Cerebellar nuclear complex (tissue), 1 donor: Measurements from ENCODE around the gene PRUNE1.

ENCODE experiments used
- DNase-seq, 2 experiments: peaks; one replicate each; lab custom pipeline; 2025; lab: John Stamatoyannopoulos, UW

PRUNE1 gene

DNA sequence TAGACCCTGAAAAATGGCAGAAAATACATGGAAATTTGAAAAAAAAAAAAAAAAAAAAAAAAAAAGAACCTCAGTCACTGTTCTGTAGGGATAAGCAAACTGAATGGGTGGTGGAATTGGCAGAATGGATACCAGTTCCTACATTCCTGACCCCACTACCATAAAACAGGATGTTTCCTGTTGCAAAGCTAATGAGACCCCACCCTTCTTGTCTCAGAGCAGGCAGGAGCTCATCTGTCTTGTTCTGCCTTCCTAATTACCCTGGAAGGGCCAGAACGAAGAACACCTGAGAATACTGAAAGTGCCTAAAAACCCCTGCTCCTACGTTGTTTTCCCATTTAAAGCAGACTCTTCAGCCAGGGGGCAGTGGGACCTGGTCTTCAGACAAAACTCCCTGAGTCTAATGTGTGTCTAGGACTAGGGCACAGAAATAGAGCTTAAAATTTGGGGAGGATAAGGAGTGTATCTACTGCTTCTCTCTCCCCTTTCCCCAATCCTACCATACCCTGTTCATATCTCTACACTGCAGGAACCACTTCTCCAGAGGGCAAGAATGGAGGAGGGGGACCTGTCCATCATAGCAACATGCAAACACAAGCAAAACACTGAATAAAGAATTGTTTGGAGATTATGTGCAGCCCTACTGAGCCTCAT lies 43.2 kb downstream of the PRUNE1 start:
- DNase-seq, result no peak

DNA sequence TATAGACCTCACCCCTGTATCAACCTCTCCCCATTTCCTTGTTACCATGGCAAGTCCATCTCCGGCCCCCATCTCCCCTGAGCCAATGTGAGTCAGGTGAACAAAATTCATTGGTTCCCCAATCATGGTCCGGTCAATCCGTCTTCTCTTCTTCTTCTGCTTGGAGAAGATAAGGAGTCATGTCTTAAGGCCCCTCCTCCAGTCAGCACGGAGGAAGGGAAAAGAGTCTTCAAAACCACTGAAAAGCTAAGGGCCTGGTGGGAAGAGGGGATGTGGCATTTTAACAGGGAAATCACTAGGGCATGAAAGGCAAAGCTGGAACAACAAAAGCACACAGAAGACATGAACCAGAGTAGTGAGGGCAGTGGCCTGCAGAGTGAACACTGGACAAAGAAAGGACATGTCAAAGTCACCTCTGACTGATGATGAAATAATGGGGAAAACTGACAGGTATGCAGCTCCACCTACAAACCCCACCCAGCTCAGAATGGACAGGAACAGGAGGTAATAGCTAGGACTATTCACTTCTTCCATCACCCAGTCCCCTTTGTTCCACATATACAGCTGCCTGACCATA lies 46.8 kb downstream of the PRUNE1 start:
- no peak for DNase-seq

DNA sequence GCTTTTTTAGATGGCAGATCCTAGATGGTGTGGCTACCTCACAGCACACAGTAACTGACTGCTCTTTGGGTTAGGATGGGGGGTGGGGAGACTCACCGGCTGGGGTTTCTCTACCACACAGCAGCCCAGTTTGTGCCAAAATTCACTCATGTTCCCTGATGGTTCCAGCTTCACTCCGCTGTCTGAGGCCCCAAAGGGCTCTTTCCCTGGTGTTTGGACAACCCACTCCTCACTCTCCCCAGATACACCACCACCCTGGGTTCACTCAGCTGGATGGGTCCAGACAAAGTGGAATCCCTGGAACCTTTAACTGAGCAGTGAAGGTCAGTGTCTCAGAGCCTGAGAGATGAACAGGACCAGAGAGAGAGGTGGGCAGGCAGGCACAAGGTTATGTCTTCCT lies 47.3 kb downstream of the PRUNE1 start:
- no peak for DNase-seq

DNA sequence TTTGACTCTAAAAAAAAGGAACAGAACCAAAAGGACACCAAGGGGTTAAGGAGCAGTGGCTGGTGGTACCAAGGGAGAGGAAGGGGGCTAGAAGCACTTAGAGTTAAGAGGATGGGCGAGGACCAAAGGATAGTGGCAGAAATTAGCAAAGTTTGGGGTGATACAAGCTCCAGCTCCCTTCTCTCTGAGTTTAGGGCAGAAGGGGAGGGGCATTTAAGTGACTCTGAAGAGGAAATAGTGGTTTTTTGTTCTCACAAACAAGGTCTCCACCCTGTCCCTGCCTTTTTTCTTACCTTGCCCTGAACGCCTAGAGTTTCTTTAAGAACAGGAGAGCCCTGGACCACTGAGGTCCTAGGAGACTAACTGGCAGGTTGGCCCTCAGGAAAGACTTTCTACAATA lies 47.9 kb downstream of the PRUNE1 start:
- DNase-seq, result no peak

DNA sequence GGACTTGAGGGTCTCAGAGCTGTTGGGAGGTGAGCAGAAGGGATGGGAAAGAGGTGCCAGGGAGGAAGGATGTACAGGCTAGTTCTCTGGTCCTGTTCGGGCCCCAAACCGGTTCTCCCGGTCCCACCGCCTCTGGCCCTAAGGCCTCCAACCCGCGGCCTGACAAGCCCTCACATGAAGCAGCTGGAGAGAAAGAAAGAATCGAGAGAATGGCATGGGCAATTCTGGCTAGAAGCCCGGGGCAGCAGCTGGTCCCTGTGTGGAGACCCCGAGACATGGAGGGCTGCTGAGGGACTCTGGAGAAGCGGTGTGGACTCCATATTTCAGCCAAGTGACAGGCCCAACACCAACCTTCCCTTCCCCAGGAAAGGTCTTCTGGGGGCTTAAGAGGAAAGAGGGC lies 50.4 kb downstream of the PRUNE1 start:
- no peak for DNase-seq

DNA sequence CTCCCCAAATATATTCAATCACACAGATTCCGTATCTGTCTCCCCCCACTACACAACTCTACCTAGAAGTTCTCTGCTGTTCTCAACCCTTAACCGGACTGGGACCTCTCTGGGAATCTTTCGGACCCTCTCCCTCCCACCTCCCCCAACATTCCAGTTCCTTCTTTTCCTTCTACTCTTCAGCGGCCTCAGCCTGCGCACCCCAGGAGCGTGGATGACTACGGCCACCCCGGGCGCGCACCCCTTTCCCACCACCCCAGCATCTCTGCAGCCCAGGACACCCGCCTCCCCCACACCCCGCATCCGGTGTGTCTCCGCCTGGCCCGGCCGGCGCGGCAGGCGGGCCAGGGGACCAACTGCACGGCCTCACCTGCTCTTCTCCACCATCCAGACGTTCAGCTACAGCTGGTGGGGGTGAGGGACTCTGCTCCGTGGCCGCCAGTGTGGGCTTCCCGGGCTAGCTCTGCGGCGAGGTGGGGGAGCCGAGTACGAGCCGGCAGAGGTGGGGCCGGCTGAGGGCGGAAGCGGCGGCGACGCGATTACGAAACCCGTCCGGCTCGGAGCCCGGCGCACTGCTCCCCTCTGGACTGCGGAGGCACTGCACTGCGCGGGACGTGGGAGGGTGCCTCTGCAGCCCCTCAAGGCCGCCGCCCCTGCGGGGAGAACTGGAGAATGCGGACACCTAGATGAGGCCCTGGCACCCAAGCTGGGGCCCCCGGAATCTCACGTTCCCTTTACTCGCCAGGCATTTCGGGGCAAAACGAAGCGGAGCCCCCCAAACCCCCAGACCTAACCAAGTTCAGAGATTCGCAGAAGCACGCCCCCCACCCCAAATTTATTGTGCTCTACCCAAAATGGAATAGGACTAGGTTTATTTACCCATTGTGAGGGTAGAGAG lies 51.1 kb downstream of the PRUNE1 start, which contains the start of gene CDC42SE1:
Gene CDC42SE1, minus strand, starts transcription at position 514 of the 898 bp plus-strand sequence. CDS start 3,892 bp downstream, outside the sequence.
- DNase-seq, result no peak

DNA sequence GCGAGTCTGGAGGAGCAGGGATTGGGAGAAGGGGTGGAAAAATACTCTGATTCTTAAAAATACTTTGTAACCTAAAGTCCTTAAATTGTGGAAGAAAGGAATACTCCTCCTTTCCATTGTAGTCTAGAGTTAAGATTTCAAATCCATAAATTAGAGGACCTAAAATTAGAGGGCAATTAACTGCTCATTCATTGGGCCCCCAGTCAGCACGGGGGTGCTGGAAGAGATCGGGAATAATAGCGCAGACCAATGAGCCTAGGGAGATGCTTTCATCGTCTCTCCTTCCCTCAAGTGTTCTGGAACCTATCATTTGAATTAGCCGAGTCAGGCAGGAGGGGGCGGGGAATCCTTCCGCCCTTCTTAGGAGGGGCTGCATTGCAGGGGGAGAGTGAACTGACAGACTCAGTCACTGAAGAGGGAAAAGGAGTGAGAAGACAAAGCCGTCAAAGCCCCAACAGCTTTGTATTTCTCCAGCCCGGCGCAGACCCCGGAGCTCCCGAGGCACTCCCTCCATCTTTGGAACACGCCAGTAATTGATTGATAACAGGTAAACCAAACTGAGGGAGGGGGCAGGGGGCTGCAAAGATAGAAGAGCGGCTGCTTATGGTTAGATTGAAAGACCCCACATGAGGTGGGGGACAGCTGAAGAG lies 51.9 kb downstream of the PRUNE1 start, which contains the start of gene MLLT11:
Gene MLLT11, plus strand, starts transcription at position 391 of the 650 bp plus-strand sequence. CDS start 6,828 bp downstream, outside the sequence.
- peak; percentile 11 to 64 for DNase-seq

DNA sequence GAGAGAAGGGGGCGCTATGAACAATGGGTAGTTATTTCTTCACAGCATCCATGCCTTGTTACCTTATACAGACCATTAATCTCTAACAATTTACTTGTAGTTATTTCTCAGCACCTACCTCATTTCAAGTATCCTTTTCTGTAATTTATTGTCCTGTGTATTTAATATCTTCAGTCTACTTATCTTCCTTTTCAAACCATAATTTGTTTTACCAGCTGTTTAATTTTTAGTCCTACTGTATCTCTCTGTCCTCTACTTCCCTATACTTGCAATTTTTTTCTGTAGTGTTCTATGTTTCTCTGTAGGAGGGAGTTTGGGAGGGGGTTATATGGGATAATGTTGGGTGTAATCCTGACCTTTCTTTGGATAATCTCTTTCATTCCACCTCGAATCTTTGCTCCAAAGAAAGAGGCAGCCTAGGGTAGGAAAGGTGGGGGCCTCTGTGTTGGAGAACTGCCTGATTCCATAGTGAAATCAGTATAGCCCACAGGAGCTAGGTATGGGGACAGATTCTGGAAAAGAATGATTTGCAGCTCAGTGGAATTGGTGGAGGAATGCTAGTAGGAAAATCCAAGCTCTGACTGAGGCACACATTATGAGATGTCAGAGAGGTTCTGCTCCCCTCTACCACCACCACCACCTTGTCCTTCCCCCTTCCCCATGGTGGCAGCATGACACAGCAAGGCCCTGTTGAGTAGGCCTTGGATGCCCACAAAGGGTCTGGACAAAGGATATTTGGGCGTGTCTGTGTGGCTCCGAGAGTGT lies 52.6 kb downstream of the PRUNE1 start:
- DNase-seq, result peak in 1 of 2 experiments; percentile 25

DNA sequence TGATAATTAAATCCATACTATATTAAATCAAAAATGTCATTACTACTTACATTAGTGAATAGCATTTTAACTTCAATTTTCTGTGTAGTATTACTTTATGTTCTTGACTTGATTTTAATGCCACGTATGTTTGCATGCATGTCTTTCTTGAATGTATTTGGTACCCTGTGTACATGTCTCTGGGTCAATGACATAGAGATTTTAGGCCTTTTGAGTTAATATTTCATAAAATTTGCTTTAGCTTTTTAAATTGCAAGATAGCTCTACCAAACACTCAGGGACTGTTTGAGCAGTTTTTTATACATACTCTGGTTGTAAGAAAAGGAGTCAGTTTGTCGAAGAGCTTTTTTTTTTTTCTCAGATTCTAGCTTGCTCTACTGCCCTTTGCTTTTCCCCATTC lies 53.5 kb downstream of the PRUNE1 start:
- DNase-seq, result no peak

DNA sequence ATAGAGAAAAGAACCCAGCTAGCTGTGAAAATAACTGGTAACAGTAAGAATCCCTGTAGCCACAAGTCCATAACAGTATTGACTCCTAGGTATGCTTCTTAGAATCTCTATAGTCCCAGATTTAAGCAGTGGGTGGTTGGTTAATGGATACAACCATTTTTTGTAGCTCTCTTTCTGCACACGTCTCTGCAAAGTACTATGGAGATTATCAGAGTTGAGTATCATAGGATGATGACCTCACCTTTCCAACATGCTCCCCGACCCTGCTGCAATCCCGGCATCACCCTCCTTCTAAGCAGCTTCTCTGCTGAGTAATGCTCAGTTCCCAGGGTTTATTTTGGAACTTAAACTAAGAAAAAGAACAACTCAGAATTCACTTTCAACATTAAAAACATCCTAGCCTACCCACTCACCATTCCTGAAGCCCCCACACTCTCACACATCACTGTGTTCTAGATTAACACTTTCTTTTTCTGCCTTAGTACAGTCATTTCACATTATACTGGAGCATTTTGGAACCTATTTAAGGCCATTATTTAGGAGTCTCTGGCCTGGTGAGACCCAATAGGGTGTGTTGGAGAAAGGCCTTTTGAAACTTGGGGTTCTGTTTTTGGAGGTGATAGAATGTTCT lies 54.6 kb downstream of the PRUNE1 start:
- DNase-seq, result no peak

DNA sequence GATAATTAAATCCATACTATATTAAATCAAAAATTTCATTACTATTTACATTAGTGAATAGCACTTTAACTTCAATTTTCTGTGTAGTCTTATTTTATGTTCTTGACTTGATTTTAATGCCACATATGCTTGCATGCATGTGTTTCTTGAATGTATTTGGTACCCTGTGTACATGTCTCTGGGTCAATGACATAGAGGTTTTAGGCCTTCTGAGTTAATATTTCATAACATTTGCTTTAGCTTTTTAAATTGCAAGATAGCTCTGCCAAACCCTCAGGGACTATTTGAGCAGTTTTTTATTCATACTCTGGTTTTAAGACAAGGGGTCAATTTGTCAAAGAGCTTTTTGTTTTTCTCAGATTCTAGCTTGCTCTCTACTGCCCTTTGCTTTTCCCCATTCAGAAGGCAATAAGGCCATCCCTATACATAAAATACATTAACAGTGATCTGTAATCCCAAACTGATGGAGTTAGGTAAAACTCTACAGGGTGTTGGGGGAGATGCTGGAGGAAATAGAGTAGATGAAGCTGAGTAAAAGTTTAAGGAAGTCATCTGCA lies 56.9 kb downstream of the PRUNE1 start:
- DNase-seq, result no peak

DNA sequence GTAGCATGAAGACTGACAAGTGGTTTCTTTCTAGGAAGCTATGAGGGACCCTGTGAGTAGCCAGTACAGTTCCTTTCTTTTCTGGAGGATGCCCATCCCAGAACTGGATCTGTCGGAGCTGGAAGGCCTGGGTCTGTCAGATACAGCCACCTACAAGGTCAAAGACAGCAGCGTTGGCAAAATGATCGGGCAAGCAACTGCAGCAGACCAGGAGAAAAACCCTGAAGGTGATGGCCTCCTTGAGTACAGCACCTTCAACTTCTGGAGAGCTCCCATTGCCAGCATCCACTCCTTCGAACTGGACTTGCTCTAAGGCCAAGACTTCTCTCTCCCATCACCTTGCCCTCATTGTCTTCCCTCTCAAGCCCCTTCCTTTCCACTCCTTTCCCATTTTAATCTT lies 58.9 kb downstream of the PRUNE1 start:
- DNase-seq, result no peak

DNA sequence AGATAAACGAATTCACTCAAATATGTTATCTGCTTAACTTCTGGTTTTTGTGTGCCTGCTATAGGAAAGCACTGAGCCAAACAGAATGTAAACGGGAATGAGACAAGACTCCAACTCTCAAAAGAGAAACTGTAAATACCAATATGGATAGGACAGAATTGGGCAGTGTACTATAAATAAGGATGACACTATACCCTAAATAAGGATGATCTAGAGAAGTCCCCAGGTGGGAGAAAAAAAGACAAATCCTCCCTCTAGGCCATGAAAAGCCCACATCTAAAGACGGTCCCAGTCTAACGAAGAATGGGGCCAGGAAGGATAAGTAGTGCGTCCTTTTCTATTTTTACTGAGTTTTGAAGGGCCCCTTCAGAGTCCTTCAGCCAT lies 60.8 kb downstream of the PRUNE1 start:
- no peak for DNase-seq

DNA sequence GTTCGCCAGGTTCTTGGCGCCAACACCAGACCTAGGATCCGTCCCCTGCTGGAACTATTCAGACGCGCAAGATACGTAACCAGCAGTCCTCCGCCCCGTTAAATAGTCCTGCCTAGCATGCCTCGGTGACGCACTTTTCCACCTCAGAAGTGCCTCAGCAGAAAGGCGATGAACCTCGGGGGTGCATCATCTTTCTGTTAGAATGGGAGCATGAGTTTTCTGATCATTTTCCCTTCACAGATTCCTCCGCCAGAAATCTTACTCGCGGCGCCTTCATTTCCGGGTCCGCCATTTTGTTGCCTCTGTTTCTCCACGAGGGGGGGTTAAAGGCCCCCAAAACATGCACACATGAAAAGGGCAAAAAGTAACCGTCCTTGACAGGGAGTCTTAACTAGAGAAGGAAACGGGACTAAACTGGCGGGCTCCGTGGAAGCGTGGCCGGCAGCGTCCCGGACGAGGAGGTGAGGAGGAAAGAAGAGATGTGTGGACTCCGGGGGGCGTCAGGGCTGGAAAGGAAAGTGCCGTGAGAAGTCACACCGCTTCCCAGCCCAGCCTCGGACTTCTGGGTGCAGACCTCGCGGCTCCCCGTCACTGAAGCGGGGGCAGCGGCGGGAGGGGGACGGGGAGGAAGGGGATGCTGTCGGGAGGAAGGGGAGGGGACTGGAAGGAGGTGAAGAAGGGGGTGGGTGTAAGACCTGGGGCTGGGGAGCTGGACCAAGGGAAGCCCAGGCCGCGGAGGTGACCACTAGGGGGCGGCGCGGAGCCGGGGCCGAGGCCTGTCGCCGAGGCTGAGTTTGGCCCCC lies 62.4 kb downstream of the PRUNE1 start, which contains the start of gene GABPB2:
Gene GABPB2, plus strand, starts transcription at position 288 of the 803 bp plus-strand sequence. CDS start 17,429 bp downstream, outside the sequence.
- peak in 1 of 2 experiments; percentile 66 for DNase-seq

DNA sequence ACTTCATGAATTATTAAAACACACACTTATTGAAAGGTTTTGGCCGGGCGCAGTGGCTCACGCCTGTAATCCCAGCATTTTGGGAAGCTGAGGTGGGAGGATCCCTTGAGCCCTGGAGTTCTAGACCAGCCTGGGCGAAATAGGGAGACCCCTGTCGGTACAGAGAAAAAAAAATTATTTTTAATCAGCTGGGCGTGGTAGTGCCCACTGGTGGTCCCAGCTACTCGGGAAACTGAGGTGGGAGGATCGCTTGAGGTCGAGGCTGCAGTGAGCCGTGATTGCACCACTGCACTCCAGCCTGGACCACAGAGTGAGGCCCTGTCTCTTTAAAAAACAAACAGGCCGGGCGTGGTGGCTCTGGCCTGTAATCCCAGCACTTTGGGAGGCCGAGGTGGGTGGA lies 64.0 kb downstream of the PRUNE1 start:
- DNase-seq, result no peak
